ENCODE data around the gene SLC12A1.

GRCh38 chr15:48242015-48242414, 35.9 kb downstream of the SLC12A1 start:
- TF ChIP-seq TCF12 (IDR thresholded peaks at IDR 0.05) (no peak), CTCF (IDR thresholded peaks at IDR 0.05) (no peak), USF2 (IDR thresholded peaks at IDR 0.05; ENCODE audit: borderline replicate concordance, low read depth, low read length) (no peak), POLR2AphosphoS5 (IDR thresholded peaks at IDR 0.05; ENCODE audit: low read depth, low read length) (no peak), SIN3A (IDR thresholded peaks at IDR 0.05; ENCODE audit: borderline replicate concordance, low read depth, low read length) (no peak), EP300 (IDR thresholded peaks at IDR 0.05; ENCODE audit: borderline replicate concordance in 1 of 2, low read depth in 1 of 2, low read length in 1 of 2) (no peak), YY1 (IDR thresholded peaks at IDR 0.05; ENCODE audit: low read depth) (no peak), FOXJ3 (CRISPR knock-in tag; IDR thresholded peaks at IDR 0.05) (no peak), ZBTB33 (IDR thresholded peaks at IDR 0.05; ENCODE audit: borderline replicate concordance, low read depth) (no peak)
